Skeletal muscle tissue (tissue), 4 donors: Measurements from ENCODE around the gene USF2. TPM values are rescaled to one million over a fixed set of nuclear protein-coding genes. Genes with fewer than 3 reads are reported as not detected.
A peak's percentile ranks its signal among the peaks of the same experiment; 100 is the strongest.

Source experiments
- H3K27ac ChIP-seq: one replicate; pipeline ENCODE4 v1.7.0; 2013; ENCODE audit warnings: mild to moderate bottlenecking, low read depth, low read length, inconsistent platforms
- H3K27me3 ChIP-seq, 3 donors: one replicate each; pipeline ENCODE4 v1.7.0; 2013; ENCODE audit warnings: low read length in 3 of 3; ENCODE audit not compliant: control insufficient read depth in 3 of 3, insufficient read depth in 3 of 3
- H3K36me3 ChIP-seq, 3 donors: one replicate each; pipeline ENCODE4 v1.7.0; 2013; ENCODE audit warnings: low read length in 3 of 3; ENCODE audit not compliant: control insufficient read depth in 3 of 3, insufficient read depth in 3 of 3
- H3K4me1 ChIP-seq, 3 donors: one replicate each; pipeline ENCODE4 v1.7.0; 2013; ENCODE audit warnings: low read length in 3 of 3, mild to moderate bottlenecking in 3 of 3; ENCODE audit not compliant: control insufficient read depth in 3 of 3, insufficient read depth in 3 of 3
- H3K4me3 ChIP-seq, 3 donors: one replicate each; pipeline ENCODE4 v1.7.0; 2013; ENCODE audit warnings: low read length in 3 of 3
- H3K9ac ChIP-seq, 3 donors: one replicate each; pipeline ENCODE4 v1.7.0; 2013; ENCODE audit warnings: low read length in 3 of 3, mild to moderate bottlenecking in 3 of 3, moderate library complexity in 2 of 3, low read depth in 1 of 3
- H3K9me3 ChIP-seq, 3 donors: one replicate each; pipeline ENCODE4 v1.7.0; 2013; ENCODE audit warnings: low read length in 3 of 3; ENCODE audit not compliant: control insufficient read depth in 3 of 3
- total RNA-seq: library from RNA; depleted of rRNA; stranded (reverse); fragments of >200 nt; gene quantifications from one replicate; pipeline ENCODE4 v1.2.3, GENCODE V29; 2014
- donor health status: Osteomylitis.

USF2 gene
- total RNA-seq, 1 donor from 2014 or later, result 24.5 TPM

DNA sequence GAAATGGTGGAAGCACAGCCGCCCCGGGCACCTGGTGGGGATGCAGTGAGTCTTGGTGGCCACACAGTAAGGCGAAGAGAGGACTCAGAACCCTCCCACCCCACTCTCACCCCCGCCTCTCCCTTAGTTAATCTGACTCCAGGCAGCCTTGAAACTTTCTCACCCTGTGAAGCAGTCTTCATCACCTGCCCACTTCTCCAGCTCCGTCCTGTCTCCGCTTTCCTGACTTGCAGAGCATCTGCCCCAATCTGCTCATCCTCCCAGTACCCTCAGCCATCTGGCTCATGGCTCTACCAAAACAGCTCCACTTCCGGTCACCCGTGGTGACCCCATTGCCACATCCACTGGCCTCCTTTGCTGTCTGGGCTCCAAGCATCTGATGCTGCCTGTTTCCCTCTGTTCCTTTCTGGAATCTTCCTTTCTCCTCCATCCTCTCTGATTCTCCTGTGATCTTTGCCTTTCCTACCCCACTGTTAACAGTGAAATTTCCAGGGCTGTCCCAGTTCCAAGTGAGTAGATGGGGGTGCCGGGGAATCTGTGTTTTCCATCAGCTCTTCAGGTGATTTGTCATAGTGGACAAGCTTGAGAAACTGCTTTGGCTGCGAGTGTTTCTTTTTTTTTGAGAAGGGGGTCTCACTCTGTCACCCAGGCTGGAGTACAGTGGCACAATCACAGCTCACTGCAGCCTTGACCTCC, 4.3 kb downstream of the USF2 start:
- Histone ChIP-seq H3K4me3 (no peak overlapping the region), H3K27ac (no peak overlapping the region), H3K27me3 (no peaks in the 10 kb centered on the region), H3K36me3 (peaks cover 54 to 66% (median 65%) of the 10 kb centered on the region in 3 donors), H3K9ac (no peak overlapping the region), H3K4me1 (peaks cover 10 to 15% (median 14%) of the 10 kb centered on the region in 3 donors), H3K9me3 (no peaks in the 10 kb centered on the region)

DNA sequence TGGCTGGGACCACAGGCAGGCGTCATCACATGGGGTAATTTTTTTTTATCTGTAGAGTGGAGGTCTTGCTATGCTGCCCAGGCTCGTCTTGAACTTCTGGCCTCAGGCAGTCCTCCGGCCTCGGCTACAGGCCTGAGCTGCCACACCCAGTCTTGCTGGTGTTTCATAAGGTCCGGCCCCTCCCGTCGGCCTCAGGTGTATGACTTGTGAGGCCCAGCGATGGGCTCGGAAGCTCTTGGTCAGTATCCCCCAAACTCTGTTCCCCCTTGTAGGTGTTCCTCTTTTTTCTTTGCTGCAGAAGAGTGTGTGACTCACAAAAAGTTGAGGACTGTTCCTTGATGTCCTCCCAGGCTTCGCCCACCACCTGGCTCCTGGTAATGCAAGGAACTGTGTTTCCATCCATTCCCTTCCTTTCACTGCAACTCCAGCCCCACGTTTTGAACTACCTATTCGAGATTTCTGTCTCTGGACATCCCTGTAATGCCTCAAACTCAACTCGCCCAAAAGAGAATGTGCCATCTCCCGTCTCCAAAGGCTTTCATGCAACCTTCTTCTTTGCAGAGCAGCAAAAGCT, 5.0 kb downstream of the USF2 start:
- Histone ChIP-seq H3K9me3 (no peaks in the 10 kb centered on the region), H3K27ac (no peak overlapping the region), H3K36me3 (peaks cover 61 to 69% (median 67%) of the 10 kb centered on the region in 3 donors), H3K4me1 (peaks cover 10 to 15% (median 14%) of the 10 kb centered on the region in 3 donors), H3K4me3 (no peak overlapping the region), H3K9ac (no peak overlapping the region), H3K27me3 (no peaks in the 10 kb centered on the region)

DNA sequence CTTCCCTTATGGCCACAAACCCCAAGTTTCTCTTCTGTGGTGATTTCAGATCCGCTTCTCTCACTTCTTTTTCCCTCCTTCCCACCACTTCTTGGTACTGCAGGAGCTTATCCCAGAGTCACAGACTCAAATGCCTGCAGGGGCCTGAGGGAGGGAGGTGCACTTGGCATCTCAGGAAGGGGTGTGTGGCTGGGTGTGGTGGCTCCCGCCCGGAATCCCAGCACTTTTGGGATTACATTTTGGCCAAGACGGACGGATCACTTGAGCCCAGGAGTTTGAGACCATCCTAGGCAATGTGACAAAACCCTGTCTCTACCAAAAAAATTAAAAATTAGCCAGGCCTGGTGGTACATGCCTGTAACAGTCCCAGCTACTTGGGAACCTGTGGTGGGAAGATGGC, 5.6 kb downstream of the USF2 start:
- Histone ChIP-seq H3K27ac (no peak overlapping the region), H3K36me3 (peaks cover 66 to 75% (median 72%) of the 10 kb centered on the region in 3 donors), H3K4me1 (peaks cover 10 to 15% (median 14%) of the 10 kb centered on the region in 3 donors), H3K9me3 (no peaks in the 10 kb centered on the region), H3K9ac (no peak overlapping the region), H3K27me3 (no peaks in the 10 kb centered on the region), H3K4me3 (no peak overlapping the region)

DNA sequence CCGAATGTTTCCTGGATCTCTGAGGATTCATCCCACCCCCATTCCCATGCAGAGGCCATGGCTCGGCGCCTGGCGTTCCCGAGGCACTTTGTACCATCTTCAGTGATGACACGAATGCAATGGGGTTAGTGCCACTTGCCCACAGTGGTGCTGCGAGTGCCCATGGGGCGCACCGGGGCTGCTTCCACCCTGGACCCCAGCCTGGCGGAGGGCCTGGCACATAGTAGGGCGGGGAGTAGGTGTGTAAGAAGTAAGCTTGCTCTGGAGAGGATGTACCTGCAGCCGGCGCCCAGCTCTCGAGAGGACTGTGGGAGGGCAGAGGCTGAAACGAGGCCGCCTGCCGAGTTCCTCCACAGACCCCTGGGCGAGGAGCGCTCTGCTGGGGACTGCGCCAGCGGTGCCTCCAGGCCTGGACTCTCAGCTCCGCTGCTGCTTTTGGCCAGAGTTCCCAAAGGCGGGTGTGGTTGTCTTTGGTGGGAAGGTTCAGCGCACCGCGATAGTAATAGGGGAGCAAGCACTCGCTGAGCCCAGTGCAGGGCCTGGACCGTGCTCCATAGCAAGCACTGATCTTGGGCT, 8.0 kb downstream of the USF2 start:
- Histone ChIP-seq H3K4me3 (no peak overlapping the region), H3K9ac (no peak overlapping the region), H3K36me3 (peaks cover 55 to 62% (median 56%) of the 10 kb centered on the region in 3 donors), H3K9me3 (no peaks in the 10 kb centered on the region), H3K27ac (no peak overlapping the region), H3K27me3 (no peaks in the 10 kb centered on the region), H3K4me1 (peaks cover 0 to 3% (median 0%) of the 10 kb centered on the region in 3 donors)

DNA sequence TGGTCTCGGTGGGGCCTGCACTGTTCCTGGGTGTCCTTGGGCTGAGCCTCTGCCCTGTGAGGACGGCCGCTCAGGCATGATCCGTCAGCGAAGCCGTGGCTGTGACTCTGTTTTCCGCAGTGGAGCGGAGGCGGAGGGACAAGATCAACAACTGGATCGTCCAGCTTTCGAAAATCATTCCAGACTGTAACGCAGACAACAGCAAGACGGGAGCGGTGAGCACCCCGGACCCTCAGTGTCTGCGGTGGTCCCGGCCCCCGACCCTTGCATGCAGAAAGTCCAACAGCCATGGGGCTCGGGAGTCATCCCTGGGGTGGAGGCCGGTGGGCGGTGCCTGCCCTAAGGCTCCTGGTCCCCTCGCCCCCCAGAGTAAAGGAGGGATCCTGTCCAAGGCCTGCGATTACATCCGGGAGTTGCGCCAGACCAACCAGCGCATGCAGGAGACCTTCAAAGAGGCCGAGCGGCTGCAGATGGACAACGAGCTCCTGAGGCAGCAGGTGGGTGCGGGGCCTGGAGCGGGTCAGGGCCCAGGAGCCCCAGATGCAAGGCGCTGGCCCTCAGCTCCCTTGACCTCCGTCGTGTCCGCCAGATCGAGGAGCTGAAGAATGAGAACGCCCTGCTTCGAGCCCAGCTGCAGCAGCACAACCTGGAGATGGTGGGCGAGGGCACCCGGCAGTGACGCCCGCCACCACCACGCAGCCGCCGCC, 10.0 kb downstream of the USF2 start:
- H3K4me3 ChIP-seq, result no peak overlapping the region
- H3K27ac ChIP-seq, result no peak overlapping the region
- peaks cover 7 to 12% (median 8%) of the 10 kb centered on the region in 3 donors for H3K27me3 ChIP-seq
- no peak overlapping the region for H3K9ac ChIP-seq
- H3K4me1 ChIP-seq, result no peaks in the 10 kb centered on the region
- H3K36me3 ChIP-seq, result peaks cover 40 to 50% (median 40%) of the 10 kb centered on the region in 3 donors
- H3K9me3 ChIP-seq, result no peaks in the 10 kb centered on the region

DNA sequence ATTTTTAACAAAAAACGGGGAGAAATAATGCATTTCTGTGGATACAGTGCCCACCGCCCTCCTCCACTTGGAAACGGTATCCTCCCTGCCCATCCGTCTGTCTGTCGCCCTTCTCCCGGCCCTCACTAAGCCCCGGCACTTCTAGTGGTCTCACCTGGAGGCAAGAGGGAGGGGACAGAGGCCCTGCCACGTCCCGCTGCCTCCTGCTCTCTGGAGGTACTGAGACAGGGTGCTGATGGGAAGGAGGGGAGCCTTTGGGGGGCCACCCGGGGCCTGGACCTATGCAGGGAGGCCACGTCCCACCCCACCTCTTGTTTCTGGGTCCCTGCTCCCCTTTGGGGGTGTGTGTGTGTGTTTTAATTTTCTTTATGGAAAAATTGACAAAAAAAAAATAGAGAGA, 10.6 kb downstream of the USF2 start:
- Histone ChIP-seq H3K4me3 (no peak overlapping the region), H3K9me3 (no peaks in the 10 kb centered on the region), H3K27me3 (peaks cover 7 to 14% (median 8%) of the 10 kb centered on the region in 3 donors), H3K9ac (no peak overlapping the region), H3K4me1 (no peaks in the 10 kb centered on the region), H3K36me3 (peaks cover 33 to 44% (median 34%) of the 10 kb centered on the region in 3 donors), H3K27ac (no peak overlapping the region)

DNA sequence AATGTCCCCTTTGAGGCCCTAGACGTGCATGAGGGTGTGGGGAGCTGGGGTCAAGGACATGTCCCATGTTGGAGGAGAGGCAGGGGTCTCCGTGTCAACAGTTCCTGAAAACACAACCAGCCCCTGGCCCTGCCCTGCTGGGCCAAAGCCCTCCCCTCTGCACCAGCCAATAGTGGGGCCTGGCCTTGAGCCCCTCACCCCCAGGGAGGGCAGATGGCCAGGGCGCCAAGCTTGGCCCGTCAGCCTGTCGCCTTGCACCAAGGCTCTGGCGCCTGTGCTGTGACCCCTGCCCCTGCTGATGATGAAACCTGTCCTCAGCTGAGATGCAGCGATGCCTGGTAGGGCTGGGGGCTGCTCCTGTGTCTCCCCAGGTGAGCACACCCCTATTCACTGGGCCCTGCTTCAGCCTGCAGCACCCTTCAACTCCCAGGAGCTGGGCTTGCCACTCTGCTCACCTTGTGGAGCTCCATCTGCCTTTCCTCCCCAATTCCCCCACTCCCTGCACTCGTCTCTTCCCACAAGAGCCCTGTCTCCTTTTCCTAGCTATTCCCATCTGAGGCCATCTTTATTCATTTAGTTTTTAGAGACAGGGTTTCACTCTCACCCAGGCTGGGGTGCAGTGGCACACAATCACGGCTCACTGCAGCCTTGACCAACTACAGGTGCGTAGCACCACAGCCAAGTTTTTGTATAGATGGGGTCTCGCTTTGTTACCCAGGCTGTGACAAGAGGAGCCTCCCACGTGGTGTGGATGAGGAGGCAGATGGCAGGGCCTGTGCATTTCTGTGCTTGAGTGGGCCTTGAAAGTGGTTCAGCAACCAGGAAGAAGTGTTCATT, 11.4 kb downstream of the USF2 start:
- Histone ChIP-seq H3K27ac (no peak overlapping the region), H3K9ac (peak overlapping the region in 1 of 3 donors; percentile 16), H3K36me3 (peaks cover 28 to 41% (median 32%) of the 10 kb centered on the region in 3 donors), H3K4me1 (no peaks in the 10 kb centered on the region), H3K27me3 (peaks cover 7 to 22% (median 8%) of the 10 kb centered on the region in 3 donors), H3K4me3 (no peak overlapping the region), H3K9me3 (no peaks in the 10 kb centered on the region)

DNA sequence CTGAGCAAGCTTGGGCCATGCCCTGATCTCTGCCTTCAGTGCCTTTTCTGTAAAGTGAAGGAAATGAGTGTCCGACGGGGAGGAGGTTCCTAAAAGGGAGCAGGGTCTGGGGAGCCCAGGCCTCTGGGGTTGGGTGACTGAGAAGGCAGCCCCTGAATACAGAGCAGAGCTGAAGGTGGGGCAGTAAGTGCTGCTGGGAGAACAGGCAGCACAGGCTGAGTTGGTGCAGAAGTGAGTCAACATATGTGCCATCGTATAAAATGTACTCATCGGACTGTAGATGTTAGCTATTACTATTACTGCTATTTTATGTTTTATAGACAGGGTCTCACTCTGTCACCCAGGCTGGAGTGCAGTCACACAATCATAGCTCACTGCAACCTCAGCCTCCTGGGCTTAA, 12.5 kb downstream of the USF2 start:
- Histone ChIP-seq H3K27ac (no peak overlapping the region), H3K4me1 (no peaks in the 10 kb centered on the region), H3K9ac (peak overlapping the region in 1 of 3 donors; percentile 33), H3K27me3 (peaks cover 7 to 22% (median 8%) of the 10 kb centered on the region in 3 donors), H3K36me3 (peaks cover 20 to 32% (median 31%) of the 10 kb centered on the region in 3 donors), H3K9me3 (no peaks in the 10 kb centered on the region), H3K4me3 (no peak overlapping the region)
